ENCODE measurements around the gene ESRRG. TPM values are rescaled to one million over a fixed set of nuclear protein-coding genes. Genes with fewer than 3 reads are reported as not detected.

Gene ESRRG
- total RNA-seq, 1 experiment from 2014 or later, result 0.23 TPM

DNA sequence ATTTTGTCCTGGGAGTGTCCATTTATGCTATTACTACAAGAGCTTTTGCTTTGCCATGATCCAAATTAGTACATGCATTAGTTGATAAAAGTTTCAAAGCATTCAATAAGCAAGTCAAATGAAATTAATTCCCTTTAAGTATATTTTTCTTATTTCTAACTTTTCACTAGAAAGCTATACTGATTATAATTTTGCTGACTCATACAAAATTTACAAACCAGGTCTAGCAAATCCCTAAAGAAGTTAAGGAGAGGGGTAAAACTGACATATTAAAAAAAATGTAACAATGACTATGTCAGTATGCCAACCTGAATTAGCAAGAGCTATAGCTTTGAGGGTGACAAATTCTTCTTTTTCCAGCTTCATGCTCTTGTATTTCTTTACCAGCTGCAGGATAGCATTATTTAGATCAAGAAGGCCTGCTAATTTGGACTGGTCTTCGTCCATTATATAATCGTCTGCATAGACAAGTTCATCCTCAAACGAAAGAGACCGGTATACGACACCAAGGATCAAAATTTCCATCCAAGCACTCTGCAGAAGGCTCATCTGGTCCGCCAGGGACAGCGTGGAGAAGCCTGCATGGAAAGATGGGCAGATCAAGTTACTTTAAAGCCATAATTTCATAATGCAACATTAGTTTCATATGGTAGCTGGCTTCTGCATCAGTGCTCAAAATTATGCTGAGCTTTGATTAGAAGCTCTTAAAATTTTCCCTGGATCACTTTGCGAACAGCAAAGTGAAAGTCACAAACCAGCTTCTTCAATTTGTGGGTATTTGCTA, 204.2 kb downstream of the ESRRG start:
- no peak for DNase-seq (ENCODE audit: low read depth)

DNA sequence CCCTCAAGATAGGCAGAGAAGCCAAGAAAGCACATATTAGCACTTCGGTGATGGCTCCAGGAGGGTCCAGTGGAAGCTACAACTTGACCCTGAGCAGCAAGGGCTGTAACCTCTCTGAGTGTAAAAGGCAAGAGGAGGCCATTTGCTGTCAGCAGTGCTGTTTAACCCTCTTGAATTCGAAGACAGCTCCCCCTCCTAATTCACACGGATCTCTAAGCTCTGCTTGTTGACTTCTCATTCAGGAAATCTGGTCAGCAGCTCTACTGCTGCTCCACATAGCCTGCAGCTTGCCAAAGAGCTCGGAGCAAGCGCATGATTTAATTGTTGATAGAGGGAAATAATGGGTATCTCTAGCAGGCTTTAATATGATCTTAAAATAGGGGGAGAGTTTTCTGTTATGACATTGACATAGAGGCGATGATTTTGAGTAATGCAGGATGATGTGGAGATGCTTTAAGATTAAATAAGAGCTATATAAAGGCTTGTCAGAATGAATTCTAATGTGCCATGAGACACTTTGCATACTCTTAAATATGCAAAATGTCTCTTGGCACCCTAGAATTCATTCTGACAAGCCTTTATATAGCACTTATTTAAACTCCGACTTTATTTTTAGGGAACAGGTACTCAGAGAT, 220.6 kb downstream of the ESRRG start:
- DNase-seq (ENCODE audit: low read depth), result no peak

DNA sequence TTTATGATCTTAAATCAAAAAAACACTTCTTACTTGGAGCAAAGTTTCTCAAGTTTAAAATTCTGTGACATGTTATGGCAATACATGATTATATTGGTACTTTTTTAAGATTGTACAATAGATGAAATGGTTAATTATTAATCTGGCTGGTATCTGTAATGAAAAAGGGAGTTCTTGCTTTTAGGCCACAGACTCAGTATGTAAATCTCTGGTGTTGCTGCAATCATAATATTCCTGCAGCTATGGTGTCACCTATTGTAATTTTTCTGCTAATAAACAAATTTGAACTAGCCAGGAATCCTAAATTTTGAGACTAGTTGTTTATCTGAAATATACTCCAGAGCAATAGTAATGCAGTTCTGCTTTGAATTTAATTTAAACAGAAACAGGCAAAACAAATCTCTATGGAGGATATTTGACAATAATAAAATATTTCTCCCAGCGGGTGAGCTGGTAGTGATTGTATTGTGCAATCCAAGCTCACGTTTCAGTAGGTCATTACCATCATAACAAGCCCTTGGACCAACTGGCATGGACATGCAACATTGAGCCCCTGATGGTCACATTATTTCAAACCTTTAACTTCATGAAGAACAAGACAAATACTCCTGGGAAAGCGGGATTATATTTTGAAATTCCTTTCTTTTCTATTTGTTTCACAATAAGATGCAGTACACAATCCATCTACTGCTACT, 222.8 kb downstream of the ESRRG start:
- DNase-seq (ENCODE audit: low read depth), result no peak

DNA sequence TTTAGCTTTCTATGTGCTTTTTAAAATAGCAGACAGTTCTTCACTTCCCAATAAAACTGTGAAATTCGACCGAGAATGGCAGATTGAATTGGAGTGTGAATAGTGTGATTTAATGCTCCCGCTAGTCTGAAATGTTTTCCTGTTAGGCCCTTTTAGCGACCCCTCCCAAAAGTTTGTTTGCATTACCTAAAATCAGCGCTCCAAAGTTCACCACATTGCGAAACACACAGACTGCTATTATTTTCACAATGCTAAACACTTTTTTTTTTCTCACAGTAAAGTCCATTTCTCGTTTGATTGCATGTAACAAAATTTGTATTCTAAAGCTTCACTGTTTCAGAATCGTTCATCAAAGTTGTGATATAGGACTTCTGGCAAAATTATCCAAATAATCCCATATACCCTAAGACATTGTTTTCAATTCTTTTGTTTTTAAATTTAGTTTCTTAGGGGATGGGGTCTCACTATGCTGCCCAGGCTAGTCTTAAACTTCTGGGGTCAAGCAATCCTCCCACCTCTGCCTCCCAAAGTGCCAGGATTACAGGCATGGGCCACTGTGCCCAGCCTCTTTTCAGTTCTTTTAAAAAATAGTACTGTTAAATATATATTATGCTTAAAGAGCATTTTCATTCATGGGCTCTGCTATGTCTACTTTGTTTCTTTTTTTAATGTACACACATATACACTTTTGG, 223.5 kb downstream of the ESRRG start:
- DNase-seq (ENCODE audit: low read depth), result no peak

DNA sequence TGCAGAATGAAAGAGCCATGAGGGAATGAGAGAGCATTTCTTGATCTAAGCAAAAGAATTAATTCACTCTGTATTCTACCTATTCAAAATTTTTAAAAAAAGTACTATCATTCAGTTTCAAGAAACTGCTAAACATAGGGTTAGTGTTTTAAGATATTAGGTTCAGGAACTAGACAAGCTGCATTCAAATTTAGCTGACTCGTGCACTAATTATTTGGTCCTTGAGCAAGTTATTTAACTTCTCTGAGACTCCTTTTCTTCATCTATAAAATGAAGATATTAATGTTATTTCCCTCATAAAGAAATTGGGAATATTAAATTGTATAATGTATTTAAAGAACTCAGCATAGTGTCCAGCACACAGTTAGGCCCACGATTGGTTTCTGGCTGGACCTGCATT, 225.0 kb downstream of the ESRRG start:
- no peak for DNase-seq (ENCODE audit: low read depth)

DNA sequence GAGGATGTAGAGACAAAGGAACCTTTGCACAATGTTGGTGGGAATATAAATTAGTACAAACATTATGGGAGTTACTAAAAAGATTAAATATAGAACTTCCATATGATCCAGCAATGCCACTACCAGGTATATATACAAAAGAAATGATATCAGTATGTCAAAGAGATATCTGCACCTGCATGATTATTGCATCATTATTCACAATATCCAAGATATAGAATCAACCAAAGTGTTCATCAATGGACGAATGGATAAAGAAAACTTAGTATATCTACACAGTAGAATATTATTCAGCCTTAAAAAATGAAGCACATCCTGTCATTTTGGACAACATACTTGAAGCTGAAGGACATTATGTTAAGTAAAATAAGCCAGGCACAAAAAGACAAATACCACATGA, 238.2 kb downstream of the ESRRG start:
- no peak for DNase-seq (ENCODE audit: low read depth)

DNA sequence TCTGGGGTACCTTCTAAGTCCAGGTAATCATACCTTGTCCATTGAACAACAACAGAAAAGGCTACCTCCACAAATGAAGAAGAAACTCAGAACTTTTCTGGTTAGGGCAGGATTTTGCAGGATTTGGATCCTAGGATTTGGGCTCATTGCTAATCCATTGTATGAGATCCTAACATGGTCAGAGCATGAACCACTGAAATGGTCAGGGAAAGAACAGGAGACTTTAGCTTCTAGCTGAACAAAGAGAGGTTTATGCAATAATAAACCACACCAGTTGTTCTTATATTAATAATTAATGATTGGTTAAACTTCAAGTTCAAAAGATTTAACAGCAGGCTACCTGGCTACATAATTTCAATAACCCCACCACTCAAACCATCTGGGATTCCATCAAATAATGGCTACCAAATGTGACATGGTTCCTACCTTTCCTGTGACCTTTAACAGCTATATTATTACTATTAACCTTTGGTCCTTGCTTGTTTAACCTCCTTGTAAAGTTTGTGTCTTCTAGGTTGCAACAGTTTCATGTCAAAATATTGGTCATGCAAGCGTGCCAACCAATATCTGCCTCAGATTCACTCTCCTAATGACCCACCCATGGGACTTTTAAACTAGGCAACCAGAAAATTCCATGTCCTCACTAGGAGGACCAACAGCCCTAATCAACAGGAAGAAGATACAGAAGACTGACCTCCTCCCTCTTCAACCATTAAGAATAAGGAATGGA, 239.4 kb downstream of the ESRRG start:
- no peak for DNase-seq (ENCODE audit: low read depth)

DNA sequence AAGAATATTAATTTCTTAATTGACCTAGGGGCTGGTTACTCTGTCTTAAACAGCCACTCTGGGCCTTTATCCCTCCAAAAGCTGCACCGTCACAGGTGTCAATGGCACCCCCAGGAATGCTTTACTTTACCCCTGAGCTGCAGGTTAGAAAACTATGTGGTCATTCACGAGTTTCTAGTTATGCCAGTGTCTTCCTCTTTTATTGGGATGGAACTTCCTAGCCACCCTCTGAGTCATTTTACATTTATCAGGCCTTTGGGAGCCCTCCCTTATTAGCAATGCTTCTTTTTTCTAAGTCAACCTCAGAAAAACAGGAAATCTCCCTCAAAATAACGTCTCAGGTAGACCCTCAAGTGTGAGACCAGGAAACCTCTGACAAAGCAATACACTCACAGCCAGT, 240.6 kb downstream of the ESRRG start:
- DNase-seq (ENCODE audit: low read depth), result no peak

DNA sequence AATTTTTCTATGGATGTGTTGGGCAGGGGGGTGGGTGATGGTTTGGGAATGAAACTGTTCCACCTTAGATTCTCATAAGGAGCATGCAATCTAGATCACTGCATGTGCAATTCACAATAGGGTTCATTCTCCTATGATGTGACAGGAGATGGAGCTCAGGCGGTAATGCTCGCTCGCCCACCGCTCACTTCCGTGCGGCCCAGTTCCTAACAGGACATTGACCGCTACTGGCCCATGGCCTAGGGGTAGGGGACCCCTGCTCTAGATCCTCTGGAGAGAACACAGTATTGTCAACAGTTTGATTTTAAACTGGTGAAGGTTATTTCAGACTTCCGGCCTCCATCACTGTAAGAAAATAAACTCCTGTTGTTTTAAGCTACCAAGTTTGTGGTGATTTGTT, 245.0 kb downstream of the ESRRG start:
- no peak for DNase-seq (ENCODE audit: low read depth)

DNA sequence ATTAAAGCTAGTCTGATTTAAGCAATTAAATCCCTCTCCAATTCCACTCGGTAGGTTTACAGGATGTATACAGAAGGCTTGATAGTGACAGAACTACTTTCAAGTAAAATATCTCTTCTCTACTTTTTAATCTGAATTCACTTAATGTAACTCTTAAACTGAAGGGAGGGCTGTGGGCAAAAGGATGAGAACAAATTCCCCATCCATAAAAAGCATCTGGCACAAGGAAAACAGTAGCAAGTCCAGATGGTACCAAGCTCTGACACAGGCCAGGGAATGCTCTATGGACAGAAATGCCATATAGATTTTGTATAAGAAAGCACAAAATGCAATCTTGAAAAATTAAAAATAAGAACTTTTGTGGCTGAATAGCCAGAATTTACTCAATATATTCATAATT, 246.9 kb downstream of the ESRRG start:
- DNase-seq (ENCODE audit: low read depth), result no peak

DNA sequence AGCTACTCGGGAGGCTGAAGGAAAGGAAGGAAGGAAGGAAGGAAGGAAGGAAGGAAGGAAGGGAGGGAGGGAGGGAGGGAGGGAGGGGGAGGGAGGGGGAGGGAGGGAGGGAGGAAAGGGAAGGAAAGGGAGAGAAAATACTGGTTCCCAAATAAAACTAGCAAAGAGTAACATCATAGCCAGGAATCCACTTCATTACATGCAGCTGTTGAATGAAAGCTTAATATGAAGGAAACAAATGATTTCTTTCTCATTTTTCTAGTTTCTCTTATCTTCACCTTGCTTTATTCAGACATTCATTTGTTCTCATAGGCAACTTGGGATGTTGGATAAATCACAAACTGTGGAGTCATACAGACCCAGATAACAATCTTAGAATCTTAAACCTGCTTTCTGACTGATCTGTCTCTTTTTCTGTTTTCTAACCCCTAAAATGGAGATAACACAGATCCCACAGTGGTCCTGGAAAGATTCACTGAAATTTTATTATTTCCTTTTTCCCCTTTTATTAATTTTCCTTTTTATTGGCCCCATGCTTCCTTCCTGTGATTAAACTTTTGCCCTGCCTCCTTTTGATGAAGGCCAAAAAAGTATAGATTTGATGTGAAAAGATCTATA, 247.5 kb downstream of the ESRRG start:
- no peak for DNase-seq (ENCODE audit: low read depth)

DNA sequence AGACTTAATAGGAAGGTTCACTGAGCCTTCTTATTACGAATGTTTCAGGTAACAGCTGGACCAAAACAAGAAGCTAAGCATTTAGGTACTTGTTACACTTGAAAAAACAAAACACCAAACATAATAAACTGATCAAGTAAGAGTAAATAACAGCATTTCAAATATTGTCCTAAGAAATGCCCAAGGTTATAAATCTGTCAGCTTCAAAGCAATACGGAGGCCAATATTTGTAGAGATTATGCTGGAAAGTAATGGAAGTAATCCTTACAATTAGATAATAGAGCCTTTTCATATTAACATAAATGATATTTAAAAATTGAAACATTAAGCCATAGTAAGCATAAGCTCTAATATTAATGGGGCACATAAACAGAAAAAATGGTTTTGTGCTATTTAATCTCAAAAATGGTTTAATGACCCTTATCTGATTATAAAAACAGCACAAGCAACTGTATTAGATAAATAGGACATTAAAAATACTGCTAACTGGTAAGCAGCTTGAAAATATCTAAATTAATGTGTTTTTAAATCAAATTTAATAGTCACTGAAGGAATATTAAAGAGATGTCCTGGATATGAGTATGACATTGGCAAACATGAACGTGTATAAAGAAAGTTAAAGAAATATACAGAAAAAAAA, 256.9 kb downstream of the ESRRG start:
- no peak for DNase-seq (ENCODE audit: low read depth)

DNA sequence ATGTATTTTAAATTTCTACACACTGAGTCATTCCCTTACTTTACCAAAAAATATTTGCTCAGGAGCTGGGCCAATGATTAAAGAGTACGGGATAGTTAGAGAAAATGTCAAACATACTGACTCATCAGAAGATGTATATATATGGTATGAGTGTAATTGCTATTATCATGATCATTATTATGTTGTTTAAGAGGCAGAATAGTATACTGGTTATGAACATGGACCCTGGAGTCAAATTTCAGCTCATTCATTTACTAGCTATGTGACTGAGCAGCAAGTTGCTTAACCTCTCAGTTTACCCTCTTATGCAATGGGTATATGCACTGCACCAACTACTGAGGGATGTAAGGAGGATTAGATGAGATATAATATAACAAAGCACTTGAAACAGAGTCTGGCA, 258.7 kb downstream of the ESRRG start:
- peak; percentile 58 for DNase-seq (ENCODE audit: low read depth)

DNA sequence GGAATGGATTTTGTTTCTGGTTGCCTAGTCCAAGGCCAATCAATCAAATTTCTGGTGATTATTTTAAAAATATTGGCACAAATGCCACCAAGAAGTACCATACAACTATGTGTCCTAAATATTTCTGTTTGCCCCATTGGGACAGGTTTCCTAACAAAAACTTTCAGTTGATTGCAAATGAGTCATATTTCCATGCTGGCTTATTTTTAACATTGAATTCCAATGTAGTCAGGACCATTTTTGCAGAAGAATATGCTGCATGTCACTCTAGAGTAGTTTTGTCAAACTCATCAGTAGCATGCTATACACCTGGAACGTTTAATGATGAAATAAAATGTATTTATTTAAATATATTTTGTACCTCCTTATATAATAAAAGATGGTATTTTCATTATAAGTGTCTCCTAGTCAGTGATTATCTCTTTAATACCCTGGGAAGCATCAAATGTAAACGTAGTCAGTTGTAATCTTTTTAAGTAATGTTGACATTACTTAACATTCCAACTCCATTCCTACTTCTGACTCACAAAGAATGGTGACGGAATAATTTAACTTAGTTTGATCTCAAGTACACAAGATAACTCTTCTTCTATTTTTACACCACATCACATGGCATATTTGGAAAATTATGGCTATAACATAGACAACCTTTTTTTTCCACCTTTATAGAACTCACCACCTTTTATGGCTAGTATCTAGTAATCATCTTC, 261.0 kb downstream of the ESRRG start:
- peak; percentile 14 for DNase-seq (ENCODE audit: low read depth)

DNA sequence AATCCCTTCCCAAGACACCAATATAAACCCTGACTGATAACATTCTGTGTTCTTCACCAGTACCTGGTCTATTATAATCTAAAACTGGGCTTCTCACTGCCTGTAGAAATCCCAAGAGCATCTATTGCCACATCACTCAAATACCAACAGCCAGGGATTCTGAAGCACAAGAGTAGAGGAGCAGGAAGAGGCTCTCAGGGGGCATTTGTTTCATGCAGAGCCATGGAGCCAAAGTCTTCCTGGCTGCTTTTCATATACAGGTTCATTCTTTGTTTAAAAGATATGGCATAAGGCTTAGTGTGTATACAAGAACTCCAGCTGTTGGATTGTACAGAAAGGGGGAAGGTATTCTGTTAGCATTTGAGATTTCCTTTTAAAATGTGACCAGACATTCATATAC, 261.8 kb downstream of the ESRRG start:
- DNase-seq (ENCODE audit: low read depth), result no peak

DNA sequence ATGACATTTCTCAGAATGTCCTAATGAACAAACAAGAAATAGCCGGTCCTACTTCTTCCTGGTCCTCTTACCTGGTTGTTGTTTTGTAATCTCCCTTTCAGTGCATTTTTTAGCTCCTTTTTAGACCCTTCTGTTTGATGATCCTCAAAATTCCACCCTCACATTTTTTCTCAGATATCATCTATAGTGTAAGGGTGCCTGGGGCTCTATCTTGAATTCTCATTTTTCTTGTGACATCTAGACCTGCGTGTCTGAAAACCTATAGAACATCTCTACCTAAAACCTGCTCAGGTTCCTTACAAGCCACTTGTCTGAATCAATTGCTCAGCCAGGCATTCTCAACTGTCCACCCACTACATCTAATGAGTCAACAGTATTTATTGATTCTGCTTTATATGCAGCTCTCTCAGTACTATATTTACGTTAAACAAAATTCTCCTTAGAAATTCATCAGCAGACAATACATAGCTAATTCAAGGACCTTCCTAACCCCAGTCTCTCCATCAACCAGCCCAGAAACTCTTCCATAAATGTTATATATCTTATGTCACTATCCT, 263.5 kb downstream of the ESRRG start:
- DNase-seq (ENCODE audit: low read depth), result no peak

DNA sequence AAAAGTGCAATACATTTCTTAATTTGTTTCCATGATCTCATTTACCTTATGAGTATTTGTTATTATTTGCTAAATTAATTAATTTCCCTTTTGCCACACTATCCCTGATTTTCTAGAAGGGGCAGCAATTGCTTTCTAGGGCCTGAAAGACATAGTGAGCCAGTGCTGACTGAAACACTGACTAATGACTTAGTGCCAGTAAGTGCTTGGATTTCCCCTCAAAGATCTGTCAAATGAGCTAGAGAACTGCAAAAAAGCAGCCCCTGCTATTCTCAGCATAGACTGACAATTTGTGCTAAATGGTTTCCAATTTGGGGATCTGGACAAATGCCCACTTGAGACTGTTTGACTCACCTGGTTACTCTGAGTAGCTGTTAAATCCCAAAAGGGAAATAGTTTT, 264.4 kb downstream of the ESRRG start:
- no peak for DNase-seq (ENCODE audit: low read depth)

DNA sequence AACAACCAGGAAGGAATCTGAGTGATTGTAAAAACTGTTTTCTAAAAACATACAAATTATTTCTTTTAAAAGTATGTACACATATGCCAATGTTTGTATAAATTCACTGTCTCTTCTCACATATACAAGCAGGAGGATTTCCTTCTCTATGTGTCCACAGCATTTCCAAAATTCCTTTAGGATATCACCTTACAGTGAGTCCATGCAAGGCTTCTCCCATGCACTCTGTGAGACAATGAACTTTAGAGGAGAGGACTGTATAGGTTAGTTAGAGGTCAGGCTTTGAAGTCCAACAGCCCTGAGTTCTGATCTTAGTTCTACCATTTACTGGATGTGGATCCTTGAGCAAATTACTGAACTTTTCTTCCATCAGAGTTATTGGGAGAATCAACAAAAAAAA, 265.9 kb downstream of the ESRRG start:
- peak; percentile 48 for DNase-seq (ENCODE audit: low read depth)

DNA sequence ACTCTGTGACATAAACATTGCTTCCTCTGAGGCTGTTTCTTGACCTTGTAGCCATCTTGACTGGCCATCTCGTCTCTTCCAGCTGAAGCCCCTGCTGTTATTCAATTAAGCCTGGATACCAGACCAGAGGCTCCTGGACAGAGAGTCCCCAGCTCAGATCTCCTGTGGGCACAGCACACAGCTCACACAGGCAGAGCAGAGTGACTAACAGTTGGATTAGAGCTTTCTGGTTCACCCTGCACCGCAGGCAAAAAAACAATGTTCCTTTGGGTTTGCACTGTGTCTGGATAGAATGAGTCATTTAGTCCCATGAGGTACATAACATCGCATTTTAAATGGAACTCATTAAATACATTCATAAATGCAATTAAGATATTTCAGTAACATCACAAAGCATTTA, 266.5 kb downstream of the ESRRG start:
- peak; percentile 84 for DNase-seq (ENCODE audit: low read depth)

DNA sequence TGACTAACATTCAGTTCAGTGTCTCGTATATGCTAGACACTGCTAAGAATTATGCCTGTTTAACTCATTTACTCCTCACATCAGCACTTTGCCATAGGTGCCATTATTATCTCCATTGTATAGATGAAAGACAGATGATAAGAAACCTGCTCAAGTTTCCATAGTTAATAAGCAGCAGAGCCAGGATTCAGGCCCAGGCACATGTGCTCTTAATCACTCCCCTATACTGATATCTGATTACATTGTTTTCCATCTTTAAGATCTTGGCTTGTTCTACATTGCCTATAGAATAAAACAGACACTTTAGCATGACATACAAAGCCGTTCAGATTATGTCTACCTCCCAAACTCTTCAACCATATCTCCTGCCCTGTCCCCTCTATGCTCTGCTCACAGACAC, 269.5 kb downstream of the ESRRG start:
- no peak for DNase-seq (ENCODE audit: low read depth)
